HepG2 (cell line): ENCODE data around the gene BMX. TPM values are rescaled to one million over a fixed set of nuclear protein-coding genes. Genes with fewer than 3 reads are reported as not detected.

ENCODE experiments used
- ATAC-seq: fragments of 200-7000 bp; cut with Tn5 transposase; 3 replicates; pipeline ENCODE4 v1.9.1; 2020; ENCODE audit warnings: mild to moderate bottlenecking, moderate library complexity
- BruUV-seq: library from RNA; stranded (reverse); fragments of 400-500 nt; replicated peaks from 2 replicates; lab custom pipeline; 2021; lab: Mats Ljungman, UMichigan
- CTCF ChIA-PET: fragments of 300-600 bp; formaldehyde crosslinking; extraction: SDS; loops from one replicate; lab custom pipeline; 2021; ENCODE audit warnings: low total read pairs, inconsistent platforms, low intra/inter-chr PET ratio; lab: Yijun Ruan, JAX
- POLR2A ChIA-PET: fragments of 350-600 bp; sonication (Branson Sonifier 250); formaldehyde crosslinking; loops from one replicate; lab custom pipeline; 2020; ENCODE audit warnings: antibody characterized with exemption, inconsistent platforms; lab: Yijun Ruan, JAX
- DNase-seq: peaks from one replicate; pipeline ENCODE4 v3.0.0-alpha.2; 2015; ENCODE audit warnings: low spot score
- FAIRE-seq: peaks from 3 replicates; lab custom pipeline; 2011; peaks lifted over from hg19 to GRCh38; lab: Jason Lieb, UNC
- H2AFZ ChIP-seq: one replicate; pipeline ENCODE4 v1.6.1; 2011; ENCODE audit warnings: low read length, inconsistent platforms
- H3K27ac ChIP-seq: fragments of 300-600 bp; 3 replicates; pipeline ENCODE4 v1.8.0; 2011; ENCODE audit warnings: mixed run types, mild to moderate bottlenecking, mixed read lengths, low read length, inconsistent platforms; ENCODE audit not compliant: insufficient read depth; ENCODE audit errors: extremely low read length
- H3K27me3 ChIP-seq, 2 experiments: fragments of 200-600 bp in 1 of 2; 2 replicates in 1 of 2; 3 replicates in 1 of 2; pipeline versions ENCODE4 v1.6.0 to v1.8.0; 2011; ENCODE audit warnings: low read length in 2 of 2, mild to moderate bottlenecking in 2 of 2, moderate library complexity in 2 of 2, inconsistent platforms in 1 of 2; ENCODE audit not compliant: insufficient read depth in 2 of 2, control insufficient read depth in 1 of 2
- H3K36me3 ChIP-seq, 2 experiments: fragments of 200-600 bp in 1 of 2; replicated peaks in 1 of 2; 2 replicates in 1 of 2; 3 replicates in 1 of 2; pipeline versions ENCODE4 v1.5.1 to v1.8.0; 2011; ENCODE audit warnings: low read length in 2 of 2, inconsistent platforms in 1 of 2; ENCODE audit not compliant: insufficient read depth in 2 of 2, control insufficient read depth in 1 of 2
- H3K4me1 ChIP-seq: 2 replicates; pipeline ENCODE4 v1.5.1; 2012; ENCODE audit warnings: low read length, inconsistent platforms; ENCODE audit not compliant: insufficient read depth
- H3K4me2 ChIP-seq: 2 replicates; pipeline ENCODE4 v1.6.0; 2011; ENCODE audit warnings: low read depth, low read length, inconsistent platforms
- H3K4me3 ChIP-seq, 3 experiments: fragments of 200-600 bp in 1 of 3; sonication (generic), shearing (Covaris generic) in 1 of 3; replicated peaks in 1 of 3; 2 replicates each; pipeline ENCODE4 v1.5.1; 2011 to 2016; ENCODE audit warnings: low read length in 3 of 3, inconsistent platforms in 2 of 3, low read depth in 2 of 3, mild to moderate bottlenecking in 2 of 3, control low read depth in 1 of 3, mixed read lengths in 1 of 3; ENCODE audit not compliant: insufficient read depth in 1 of 3
- H3K79me2 ChIP-seq: one replicate; pipeline ENCODE4 v1.6.1; 2011; ENCODE audit warnings: low read length, inconsistent platforms; ENCODE audit not compliant: insufficient read depth
- H3K9ac ChIP-seq: 2 replicates; pipeline ENCODE4 v1.6.0; 2011; ENCODE audit warnings: mild to moderate bottlenecking, low read depth, low read length, inconsistent platforms; ENCODE audit not compliant: insufficient read depth
- H3K9me3 ChIP-seq: 2 replicates; pipeline ENCODE4 v1.5.1; 2012; ENCODE audit warnings: mild to moderate bottlenecking, low read length
- H4K20me1 ChIP-seq: 2 replicates; pipeline ENCODE4 v1.6.0; 2011; ENCODE audit warnings: inconsistent platforms, mild to moderate bottlenecking, low read length, moderate library complexity; ENCODE audit not compliant: insufficient read depth
- ATAD3A ChIP-seq: sonication (generic); formaldehyde crosslinking; IDR thresholded peaks from 2 replicates; pipeline ENCODE4 v1.4.0; 2020; ENCODE audit warnings: missing genetic modification reagents
- HIVEP1 ChIP-seq: sonication (generic); formaldehyde crosslinking; IDR thresholded peaks from 2 replicates; pipeline ENCODE4 v1.4.0; 2020; ENCODE audit warnings: mild to moderate bottlenecking, missing genetic modification reagents
- HOXA5 ChIP-seq: sonication (generic); formaldehyde crosslinking; IDR thresholded peaks from 2 replicates; pipeline ENCODE4 v1.4.0; 2020; ENCODE audit warnings: missing genetic modification reagents
- KAT2B ChIP-seq: fragments of 150-350 bp; IDR thresholded peaks from 2 replicates; pipeline ENCODE4 v1.6.1; 2014; ENCODE audit warnings: low read depth, low read length, borderline replicate concordance
- MED1 ChIP-seq: sonication (generic); formaldehyde crosslinking; IDR thresholded peaks from 2 replicates; pipeline ENCODE4 v1.4.0; 2020; ENCODE audit warnings: missing genetic modification reagents
- PAWR ChIP-seq: sonication (generic); formaldehyde crosslinking; IDR thresholded peaks from 2 replicates; pipeline ENCODE4 v1.4.0; 2020; ENCODE audit warnings: missing genetic modification reagents, mild to moderate bottlenecking, borderline replicate concordance
- REPIN1 ChIP-seq: sonication (generic); formaldehyde crosslinking; IDR thresholded peaks from 2 replicates; pipeline ENCODE4 v1.8.0; 2022; ENCODE audit warnings: missing genetic modification reagents, low read depth, mild to moderate bottlenecking, borderline replicate concordance
- SIN3A ChIP-seq: IDR thresholded peaks from 2 replicates; pipeline ENCODE4 v1.6.1; 2011; ENCODE audit warnings: low read depth, mild to moderate bottlenecking, control low read depth, low read length, borderline replicate concordance
- SMAD3 ChIP-seq: sonication (generic); formaldehyde crosslinking; IDR thresholded peaks from 2 replicates; pipeline ENCODE4 v1.4.0; 2020; ENCODE audit warnings: missing genetic modification reagents
- ZBTB1 ChIP-seq: sonication (generic); formaldehyde crosslinking; IDR thresholded peaks from 2 replicates; pipeline ENCODE4 v1.4.0; 2020; ENCODE audit warnings: missing genetic modification reagents, borderline replicate concordance
- ZNF329 ChIP-seq: sonication (generic); formaldehyde crosslinking; IDR thresholded peaks from 2 replicates; pipeline ENCODE4 v1.9.0; 2021; ENCODE audit warnings: low read depth, mild to moderate bottlenecking, missing genetic modification reagents
- ZNF484 ChIP-seq: sonication (generic); formaldehyde crosslinking; IDR thresholded peaks from 2 replicates; pipeline ENCODE4 v1.5.1; 2020; ENCODE audit warnings: mild to moderate bottlenecking, low read depth, missing genetic modification reagents, borderline replicate concordance
- ZNF773 ChIP-seq: sonication (generic); formaldehyde crosslinking; IDR thresholded peaks from 2 replicates; pipeline ENCODE4 v1.4.0; 2020; ENCODE audit warnings: missing genetic modification reagents, borderline replicate concordance
- WGBS: methylation state at CpG from one replicate; pipeline ENCODE4 v1.1.6; 2017; ENCODE audit warnings: low lambda C conversion rate; 5-methylcytosine and 5-hydroxymethylcytosine counted together
- in situ Hi-C: cut with HindIII; loops from 2 replicates; pipeline ENCODE4 v1.10.0; 2017; ENCODE audit warnings: low pct_unique_long_range_greater_than_20kb; ENCODE audit not compliant: extremely low pct_ligation_motif_present
- intact Hi-C: fragments of 100-400 bp; cut with micrococcal nuclease; formaldehyde crosslinking; loops from one replicate; pipeline ENCODE4 v1.10.0; 2022; ENCODE audit not compliant: unreplicated experiment
- polyA plus RNA-seq, 8 experiments: library from polyadenylated mRNA; depleted of rRNA in 3 of 8; stranded (reverse) in 7 of 8; unstranded in 1 of 8; fragments of >200 nt; fragmentation: Illumina TruSeq in 4 of 8; extraction: Trizol in 4 of 8; gene quantifications; 2 replicates each; pipeline versions ENCODE4 v1.2.1 to v1.2.3, GENCODE V29; 2011 to 2016; ENCODE audit warnings: low read depth in 4 of 8, missing spikeins in 1 of 8, mixed read lengths in 1 of 8; ENCODE audit not compliant: insufficient read depth in 1 of 8
- total RNA-seq, 5 experiments: library from RNA; depleted of rRNA; stranded (reverse); fragments of >200 nt; fragmentation: Illumina TruSeq; extraction: Trizol; gene quantifications; 2 replicates each; pipeline ENCODE4 v1.2.3, GENCODE V29; 2016; ENCODE audit warnings: low read depth in 1 of 5
- TF ChIP-seq, protein P1 (sequence below): sonication (generic); formaldehyde crosslinking; conservative IDR thresholded peaks from 2 replicates; pipeline ENCODE4 v1.4.0; 2020; ENCODE audit warnings: missing genetic modification reagents
- TF ChIP-seq, protein P2 (sequence below): sonication (generic); formaldehyde crosslinking; IDR thresholded peaks from 2 replicates; pipeline ENCODE4 v1.4.0; 2020; ENCODE audit warnings: mild to moderate bottlenecking, missing genetic modification reagents

Gene BMX
- total and polyA plus RNA-seq, 2 of the 13 experiments (the other 11 are each of a cell fraction or from before 2014, with no cell fraction given): not detected

GRCh38 chrX:15559227-15559626, 58.6 kb downstream of the BMX start (continued):
- TF ChIP-seq, protein P1, sequence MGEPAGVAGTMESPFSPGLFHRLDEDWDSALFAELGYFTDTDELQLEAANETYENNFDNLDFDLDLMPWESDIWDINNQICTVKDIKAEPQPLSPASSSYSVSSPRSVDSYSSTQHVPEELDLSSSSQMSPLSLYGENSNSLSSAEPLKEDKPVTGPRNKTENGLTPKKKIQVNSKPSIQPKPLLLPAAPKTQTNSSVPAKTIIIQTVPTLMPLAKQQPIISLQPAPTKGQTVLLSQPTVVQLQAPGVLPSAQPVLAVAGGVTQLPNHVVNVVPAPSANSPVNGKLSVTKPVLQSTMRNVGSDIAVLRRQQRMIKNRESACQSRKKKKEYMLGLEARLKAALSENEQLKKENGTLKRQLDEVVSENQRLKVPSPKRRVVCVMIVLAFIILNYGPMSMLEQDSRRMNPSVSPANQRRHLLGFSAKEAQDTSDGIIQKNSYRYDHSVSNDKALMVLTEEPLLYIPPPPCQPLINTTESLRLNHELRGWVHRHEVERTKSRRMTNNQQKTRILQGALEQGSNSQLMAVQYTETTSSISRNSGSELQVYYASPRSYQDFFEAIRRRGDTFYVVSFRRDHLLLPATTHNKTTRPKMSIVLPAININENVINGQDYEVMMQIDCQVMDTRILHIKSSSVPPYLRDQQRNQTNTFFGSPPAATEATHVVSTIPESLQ (CRISPR knock-in tag): no peak
- TF ChIP-seq ZBTB1 (no peak), PAWR (CRISPR knock-in tag) (no peak), ZNF329 (CRISPR knock-in tag) (no peak), SIN3A (no peak), HOXA5 (CRISPR knock-in tag) (no peak), ATAD3A (CRISPR knock-in tag) (no peak)
- TF ChIP-seq, all 625 proteins: peak for 0

DNA sequence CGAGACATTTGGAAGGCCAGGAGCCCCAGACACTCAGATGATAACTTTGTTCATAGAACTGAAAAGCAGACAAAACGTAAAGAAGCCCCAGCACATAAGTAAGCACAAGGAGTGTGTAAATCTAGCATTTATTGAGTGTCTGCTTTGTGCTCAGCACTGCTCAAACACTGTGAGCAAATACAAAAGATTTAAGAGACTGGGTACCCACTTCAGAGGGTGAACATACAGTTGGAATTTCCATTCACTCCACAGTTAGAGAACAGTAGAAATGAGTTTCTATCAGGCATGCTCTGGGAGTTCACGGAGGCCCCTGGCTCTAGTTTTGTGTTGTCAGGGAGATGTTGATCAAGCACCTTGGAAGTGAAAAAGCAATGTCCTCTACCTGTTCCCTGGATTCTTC, 60.3 kb downstream of the BMX start:
- in situ Hi-C loops: loop anchor here (10.0 kb wide), 2 partner anchors 56 to 216 kb away; partner anchors contain the start of gene BMX
- POLR2A ChIA-PET: no interaction called here
- intact Hi-C loops: no loop called here

More for the DNA sequence above, 60.3 kb downstream of the BMX start:
- H3K79me2 ChIP-seq: no peaks in the 10 kb centered on the region
- DNase-seq: no peak
- H3K27me3 ChIP-seq: no peaks in the 10 kb centered on the region
- no peak overlapping the region for H3K4me3 ChIP-seq
- no peaks in the 10 kb centered on the region for H3K36me3 ChIP-seq
- 19% methylated on average over 3 of the region's 3 CpGs for WGBS
- H2AFZ ChIP-seq: no peak overlapping the region
- H3K4me2 ChIP-seq: no peak overlapping the region
- H3K9ac ChIP-seq: no peak overlapping the region
- H4K20me1 ChIP-seq: no peaks in the 10 kb centered on the region
- H3K27ac ChIP-seq: no peak overlapping the region
- no peak for ATAC-seq
- TF ChIP-seq REPIN1 (CRISPR knock-in tag): no peak
- no peak for TF ChIP-seq KAT2B
- no peak for TF ChIP-seq ZNF773 (CRISPR knock-in tag)
- TF ChIP-seq HIVEP1 (CRISPR knock-in tag): no peak
- TF ChIP-seq, protein P2, sequence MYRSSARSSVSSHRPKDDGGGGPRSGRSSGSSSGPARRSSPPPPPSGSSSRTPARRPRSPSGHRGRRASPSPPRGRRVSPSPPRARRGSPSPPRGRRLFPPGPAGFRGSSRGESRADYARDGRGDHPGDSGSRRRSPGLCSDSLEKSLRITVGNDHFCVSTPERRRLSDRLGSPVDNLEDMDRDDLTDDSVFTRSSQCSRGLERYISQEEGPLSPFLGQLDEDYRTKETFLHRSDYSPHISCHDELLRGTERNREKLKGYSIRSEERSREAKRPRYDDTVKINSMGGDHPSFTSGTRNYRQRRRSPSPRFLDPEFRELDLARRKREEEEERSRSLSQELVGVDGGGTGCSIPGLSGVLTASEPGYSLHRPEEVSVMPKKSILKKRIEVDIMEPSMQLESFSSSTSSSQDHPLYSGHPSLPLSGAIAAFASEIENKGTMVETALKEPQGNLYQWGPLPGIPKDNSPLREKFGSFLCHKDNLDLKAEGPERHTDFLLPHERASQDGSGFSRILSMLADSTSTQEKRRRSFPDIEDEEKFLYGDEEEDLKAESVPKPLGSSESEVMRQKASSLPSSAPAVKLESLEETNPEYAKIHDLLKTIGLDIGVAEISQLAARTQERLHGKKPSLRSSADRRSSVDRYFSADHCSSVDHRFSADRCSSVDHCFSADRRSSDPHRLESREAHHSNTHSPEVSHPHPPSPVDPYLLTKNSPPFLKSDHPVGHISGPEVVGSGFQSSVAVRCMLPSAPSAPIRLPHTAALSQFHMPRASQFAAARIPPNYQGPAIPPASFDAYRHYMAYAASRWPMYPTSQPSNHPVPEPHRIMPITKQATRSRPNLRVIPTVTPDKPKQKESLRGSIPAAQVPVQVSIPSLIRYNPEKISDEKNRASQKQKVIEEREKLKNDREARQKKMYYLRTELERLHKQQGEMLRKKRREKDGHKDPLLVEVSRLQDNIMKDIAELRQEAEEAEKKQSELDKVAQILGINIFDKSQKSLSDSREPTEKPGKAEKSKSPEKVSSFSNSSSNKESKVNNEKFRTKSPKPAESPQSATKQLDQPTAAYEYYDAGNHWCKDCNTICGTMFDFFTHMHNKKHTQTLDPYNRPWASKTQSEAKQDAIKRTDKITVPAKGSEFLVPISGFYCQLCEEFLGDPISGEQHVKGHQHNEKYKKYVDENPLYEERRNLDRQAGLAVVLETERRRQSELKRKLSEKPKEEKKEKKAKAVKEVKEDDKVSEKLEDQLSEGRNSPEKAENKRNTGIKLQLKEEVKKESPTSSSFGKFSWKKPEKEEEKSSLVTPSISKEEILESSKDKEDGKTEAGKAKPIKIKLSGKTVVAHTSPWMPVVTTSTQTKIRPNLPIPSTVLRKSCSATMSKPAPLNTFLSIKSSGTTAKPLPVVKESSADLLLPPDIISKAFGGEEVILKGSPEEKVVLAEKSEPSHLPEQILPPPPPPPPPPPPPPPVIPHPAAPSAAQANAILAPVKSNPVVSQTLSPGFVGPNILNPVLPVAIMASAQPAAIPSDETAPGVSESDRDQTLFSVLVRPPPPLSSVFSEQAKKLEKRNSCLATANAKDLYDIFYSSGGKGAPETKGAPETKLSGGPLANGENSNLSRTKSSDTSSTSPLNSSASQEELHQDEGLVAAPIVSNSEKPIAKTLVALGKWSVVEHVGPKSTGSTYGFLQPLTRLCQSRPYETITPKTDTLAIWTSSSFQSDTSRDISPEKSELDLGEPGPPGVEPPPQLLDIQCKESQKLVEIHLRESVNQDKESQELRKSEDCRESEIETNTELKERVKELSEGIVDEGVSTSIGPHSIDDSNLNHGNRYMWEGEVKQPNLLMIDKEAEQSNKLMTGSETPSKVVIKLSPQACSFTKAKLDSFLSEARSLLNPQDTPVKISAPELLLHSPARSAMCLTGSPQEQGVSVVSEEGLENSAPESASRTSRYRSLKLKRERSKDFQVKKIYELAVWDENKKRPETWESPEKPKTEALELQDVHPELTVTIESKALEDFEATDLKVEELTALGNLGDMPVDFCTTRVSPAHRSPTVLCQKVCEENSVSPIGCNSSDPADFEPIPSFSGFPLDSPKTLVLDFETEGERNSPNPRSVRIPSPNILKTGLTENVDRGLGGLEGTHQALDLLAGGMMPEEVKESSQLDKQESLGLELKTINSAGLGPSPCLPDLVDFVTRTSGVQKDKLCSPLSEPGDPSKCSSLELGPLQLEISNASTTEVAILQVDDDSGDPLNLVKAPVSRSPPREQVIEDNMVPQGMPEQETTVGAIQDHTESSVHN (CRISPR knock-in tag): no peak
- no peak for TF ChIP-seq ZNF484 (CRISPR knock-in tag)
- no peak for TF ChIP-seq SMAD3 (CRISPR knock-in tag)
- no peak for TF ChIP-seq MED1 (CRISPR knock-in tag)
- FAIRE-seq: no peak
- H3K4me1 ChIP-seq: 0 out of 2 replicates have a peak, but pooled peaks cover 6% of the 10 kb centered on the region
- no peaks in the 10 kb centered on the region for H3K9me3 ChIP-seq
- CTCF ChIA-PET: no interaction called here
- BruUV-seq: no TSS peak
